ENCODE measurements around the gene TPGS1. TPM values are rescaled to one million over a fixed set of nuclear protein-coding genes. Genes with fewer than 3 reads are reported as not detected.

Gene TPGS1
- total RNA-seq, 2 experiments from 2014 or later: 14.1 to 14.9 TPM

DNA sequence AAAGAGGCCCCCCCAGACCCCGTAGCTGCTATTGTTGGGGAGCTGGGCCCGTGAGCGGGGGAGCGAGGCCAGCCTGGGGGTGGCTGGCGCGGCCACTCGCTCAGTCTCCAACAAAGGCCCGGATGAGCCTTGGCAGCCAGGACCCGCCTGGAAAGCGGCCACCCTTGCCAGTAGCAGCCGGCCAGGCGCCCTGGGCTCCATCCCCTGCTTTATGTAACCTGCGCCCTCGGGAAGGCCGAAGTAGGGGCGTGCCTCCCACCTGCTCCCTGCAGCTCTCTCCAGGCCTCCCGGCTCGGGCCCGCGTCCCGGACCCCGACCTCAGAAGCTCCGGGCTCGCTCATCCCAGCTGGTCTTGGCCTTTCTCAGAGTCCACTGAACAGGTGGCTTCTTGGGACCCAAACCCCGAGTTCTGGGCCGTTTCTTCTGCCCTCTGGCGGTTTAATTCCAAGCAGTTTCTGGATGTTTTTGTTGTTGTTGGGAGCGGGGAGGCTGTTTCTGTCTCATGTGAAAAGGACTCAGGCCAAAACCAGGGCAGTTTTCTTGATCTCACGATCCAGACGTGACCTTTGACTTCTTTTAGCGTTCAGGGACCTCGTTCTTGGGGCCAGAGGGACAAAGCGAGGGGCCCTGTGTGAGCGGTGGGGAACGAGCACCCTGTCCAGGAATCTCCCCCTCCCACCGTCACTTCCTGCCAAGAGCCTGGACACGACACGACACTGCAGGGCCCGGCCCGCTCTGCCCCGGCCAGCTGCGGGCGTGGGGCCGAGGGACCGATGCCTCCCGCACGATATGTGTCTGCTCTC is 25.5 kb downstream of the TPGS1 start:
- ChIA-PET POLR2A (interaction anchor here (0.5 to 2.6 kb wide), 7 partner anchors 10 to 123 kb away, joined by 4 to 13 read pairs (median 5); partner anchors contain the start of gene BSG), CTCF (interaction anchor here (0.9 to 2.3 kb wide), 10 partner anchors 9 to 130 kb away, joined by 3 to 9 read pairs (median 4); partner anchors contain the start of gene RNF126)

DNA sequence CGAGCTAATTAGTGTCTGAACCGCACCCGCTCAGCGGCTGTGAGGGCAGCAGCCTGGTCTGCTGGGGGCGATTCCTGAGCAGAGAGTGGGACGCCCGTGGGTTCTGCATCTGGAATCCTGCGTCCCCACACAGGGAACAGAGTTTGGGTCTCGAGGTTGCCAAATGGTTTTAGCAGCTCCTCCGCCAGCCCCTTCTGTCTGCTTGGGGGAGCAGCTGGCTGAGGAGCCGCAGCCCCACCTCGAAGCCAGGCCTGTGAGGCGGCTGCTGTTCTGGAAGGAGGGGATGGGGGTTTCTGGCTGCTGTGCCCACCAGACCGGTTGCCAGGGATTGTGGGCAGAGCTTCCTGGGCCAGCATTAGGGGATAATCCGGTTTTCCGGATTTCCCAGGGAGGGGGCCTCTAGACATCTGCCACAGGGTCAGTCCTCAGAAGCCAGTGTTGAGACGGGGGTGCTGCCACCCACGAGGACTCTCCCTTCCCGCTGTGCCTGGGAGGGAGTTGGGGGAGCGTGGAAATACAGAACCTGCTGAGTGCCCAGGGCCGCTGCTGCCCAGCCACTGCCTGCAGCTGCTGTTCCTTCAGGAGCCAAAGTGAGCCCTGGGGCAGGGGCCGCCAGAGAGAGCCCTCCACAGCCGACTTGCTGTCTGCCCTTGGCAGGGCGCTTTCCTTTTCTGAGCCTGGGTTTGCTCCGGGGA is 26.2 kb downstream of the TPGS1 start:
- CTCF ChIA-PET: interaction anchor here (0.6 to 1.3 kb wide), 4 partner anchors 9 to 44 kb away, joined by 3 to 9 read pairs (median 4); no protein-coding TSS in a partner anchor
- POLR2A ChIA-PET: interaction anchor here (2.6 kb wide), 1 partner anchor 22 kb away, joined by 13 read pairs; no protein-coding TSS in a partner anchor

- CTCF ChIA-PET: interaction anchor here (0.6 kb wide), 1 partner anchor 26 kb away, joined by 4 read pairs; no protein-coding TSS in a partner anchor
Measured at GRCh38 chr19:534088-534487, 26.8 kb downstream of the TPGS1 start.

GRCh38 chr19:535017-535835 is 27.9 kb downstream of the TPGS1 start:
- POLR2A ChIA-PET: interaction anchor here (0.5 kb wide), 1 partner anchor 39 kb away, joined by 5 read pairs; no protein-coding TSS in a partner anchor

More at GRCh38 chr19:534088-534487, 26.8 kb downstream of the TPGS1 start:
- POLR2A ChIA-PET: no interaction called here

GRCh38 chr19:536031-536880 is 29.0 kb downstream of the TPGS1 start:
- ChIA-PET POLR2A (no interaction called here), CTCF (interaction anchor here (0.6 kb wide), 1 partner anchor 70 kb away, joined by 3 read pairs; no protein-coding TSS in a partner anchor)

More at GRCh38 chr19:535017-535835, 27.9 kb downstream of the TPGS1 start:
- CTCF ChIA-PET: interaction anchor here (1.0 kb wide), 1 partner anchor 49 kb away, joined by 3 read pairs; no protein-coding TSS in a partner anchor

DNA sequence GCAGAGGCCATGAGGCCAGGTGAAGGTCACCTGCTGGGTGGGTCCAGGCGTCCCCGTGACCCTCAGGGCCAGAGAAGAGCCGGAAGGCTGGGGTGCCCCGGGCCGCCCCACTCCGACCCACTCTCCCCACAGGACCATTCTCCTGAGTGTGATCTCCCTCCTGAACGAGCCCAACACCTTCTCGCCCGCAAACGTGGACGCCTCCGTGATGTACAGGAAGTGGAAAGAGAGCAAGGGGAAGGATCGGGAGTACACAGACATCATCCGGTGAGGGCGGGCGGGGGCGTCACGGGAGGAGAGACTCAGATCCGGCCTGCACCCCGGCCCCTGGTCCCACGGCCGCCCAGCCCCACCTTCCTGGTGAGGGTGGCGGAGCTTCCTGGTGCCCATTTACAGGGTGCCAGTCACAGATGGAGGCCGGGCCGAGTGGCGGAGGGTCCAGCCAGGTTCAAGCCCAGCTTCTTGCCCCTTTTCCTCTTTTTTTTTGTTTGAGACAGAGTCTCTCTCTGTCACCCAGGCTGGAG is 29.6 kb downstream of the TPGS1 start:
- ChIA-PET POLR2A (no interaction called here), CTCF (interaction anchor here (0.6 kb wide), 1 partner anchor 69 kb away, joined by 3 read pairs; no protein-coding TSS in a partner anchor)

DNA sequence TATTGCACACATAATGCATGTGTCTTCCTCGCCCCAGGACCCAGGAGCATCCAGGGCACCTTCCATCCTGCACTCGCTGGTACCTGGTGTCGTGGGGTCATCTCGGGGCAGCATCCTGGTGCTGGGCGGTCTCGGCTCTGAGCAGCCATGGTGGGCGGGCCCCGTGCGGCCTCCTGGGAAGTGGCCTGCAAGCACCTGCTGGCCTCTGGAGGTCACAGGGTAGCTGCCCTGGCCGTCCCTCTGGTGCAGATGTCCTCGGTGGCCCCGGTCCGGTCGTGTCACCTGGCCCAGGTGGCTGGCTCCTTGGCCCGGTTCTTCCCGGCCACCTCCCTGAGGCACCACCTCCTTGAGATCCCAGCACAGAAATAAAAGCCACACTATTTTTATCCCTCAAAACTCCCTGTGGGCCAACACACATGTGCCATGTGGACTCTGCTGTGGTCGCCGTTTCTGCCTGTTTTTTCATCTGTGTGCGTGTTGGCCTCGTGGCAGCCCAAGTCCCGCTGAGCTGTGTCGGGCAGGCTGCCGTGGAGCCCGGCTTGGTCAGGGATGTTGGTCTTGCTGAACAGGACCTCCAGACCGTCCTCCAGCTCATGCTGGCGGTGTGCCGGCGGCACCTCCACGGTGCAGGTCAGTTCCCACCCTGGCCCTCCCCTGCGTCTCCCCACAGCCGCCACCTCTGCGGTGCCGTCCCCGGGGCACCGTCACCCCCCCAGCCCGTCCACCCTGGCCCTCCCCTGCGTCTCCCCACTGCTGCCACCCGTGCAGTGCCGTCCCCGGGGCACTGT is 31.5 kb downstream of the TPGS1 start:
- ChIA-PET CTCF (no interaction called here), POLR2A (no interaction called here)

DNA sequence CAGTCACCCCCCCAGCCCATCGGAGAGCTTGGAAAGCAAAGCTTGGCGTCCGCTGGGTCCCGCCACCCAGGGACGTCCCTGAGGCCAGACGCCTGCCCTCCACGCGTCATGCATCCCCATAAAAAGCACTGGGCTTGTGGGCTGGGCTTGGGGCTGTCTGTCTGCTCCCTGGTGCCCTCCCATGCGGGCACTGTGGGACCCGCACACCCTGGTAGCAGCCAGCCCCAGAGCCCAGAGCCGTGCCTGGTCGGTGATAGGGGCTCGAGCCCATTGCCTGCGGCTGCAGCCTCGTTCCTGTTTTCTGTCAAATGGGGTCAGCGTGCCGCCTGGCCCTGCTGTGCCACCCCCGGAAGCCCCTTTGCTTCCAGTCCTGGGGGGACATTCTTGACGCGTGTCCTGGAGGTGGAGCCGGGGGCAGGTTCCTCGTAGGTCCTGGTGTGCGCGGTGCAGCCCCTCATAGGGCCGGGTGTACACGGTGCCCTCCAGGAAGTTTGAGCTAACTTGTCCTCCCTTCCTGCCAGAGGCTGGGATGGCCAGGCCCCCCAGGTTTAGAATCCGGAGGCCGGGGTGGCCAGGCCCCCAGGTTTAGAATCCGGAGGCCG is 32.2 kb downstream of the TPGS1 start:
- ChIA-PET POLR2A (no interaction called here), CTCF (no interaction called here)

DNA sequence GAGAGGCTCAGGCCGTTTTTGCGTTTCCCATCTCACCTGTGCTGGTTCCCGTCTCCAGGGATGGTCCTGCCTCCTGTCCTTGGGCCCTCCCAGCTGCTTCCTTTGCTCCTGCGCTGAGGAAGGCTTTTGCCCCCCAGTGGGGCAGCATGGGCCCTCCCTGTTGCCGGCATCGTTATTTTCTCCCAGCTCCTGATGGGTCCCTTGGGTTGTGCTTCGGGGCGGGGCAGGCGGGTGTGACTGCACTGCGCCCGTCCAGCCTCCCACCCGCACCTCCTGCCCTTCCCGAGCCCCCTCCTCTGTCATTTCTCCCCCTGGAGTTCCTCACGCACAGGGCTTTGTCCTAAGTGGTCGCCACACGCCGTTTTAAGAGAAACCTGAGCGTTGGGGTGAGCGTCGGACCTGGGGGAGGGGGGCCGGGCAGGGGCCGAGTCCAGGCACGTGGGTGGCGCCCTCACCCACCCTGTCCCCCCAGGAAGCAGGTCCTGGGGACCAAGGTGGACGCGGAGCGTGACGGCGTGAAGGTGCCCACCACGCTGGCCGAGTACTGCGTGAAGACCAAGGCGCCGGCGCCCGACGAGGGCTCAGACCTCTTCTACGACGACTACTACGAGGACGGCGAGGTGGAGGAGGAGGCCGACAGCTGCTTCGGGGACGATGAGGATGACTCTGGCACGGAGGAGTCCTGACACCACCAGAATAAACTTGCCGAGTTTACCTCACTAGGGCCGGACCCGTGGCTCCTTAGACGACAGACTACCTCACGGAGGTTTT is 33.8 kb downstream of the TPGS1 start:
- CTCF ChIA-PET: interaction anchor here (1.6 to 1.8 kb wide), 2 partner anchors 8 to 9 kb away, joined by 4 to 9 read pairs; partner anchors contain the start of gene CDC34
- POLR2A ChIA-PET: no interaction called here

GRCh38 chr19:541699-542098 is 34.4 kb downstream of the TPGS1 start:
- ChIA-PET POLR2A (interaction anchor here (0.6 kb wide), 1 partner anchor 108 kb away, joined by 14 read pairs; no protein-coding TSS in a partner anchor), CTCF (interaction anchor here (1.6 to 1.8 kb wide), 2 partner anchors 8 to 10 kb away, joined by 4 to 9 read pairs; partner anchors contain the start of gene CDC34)

DNA sequence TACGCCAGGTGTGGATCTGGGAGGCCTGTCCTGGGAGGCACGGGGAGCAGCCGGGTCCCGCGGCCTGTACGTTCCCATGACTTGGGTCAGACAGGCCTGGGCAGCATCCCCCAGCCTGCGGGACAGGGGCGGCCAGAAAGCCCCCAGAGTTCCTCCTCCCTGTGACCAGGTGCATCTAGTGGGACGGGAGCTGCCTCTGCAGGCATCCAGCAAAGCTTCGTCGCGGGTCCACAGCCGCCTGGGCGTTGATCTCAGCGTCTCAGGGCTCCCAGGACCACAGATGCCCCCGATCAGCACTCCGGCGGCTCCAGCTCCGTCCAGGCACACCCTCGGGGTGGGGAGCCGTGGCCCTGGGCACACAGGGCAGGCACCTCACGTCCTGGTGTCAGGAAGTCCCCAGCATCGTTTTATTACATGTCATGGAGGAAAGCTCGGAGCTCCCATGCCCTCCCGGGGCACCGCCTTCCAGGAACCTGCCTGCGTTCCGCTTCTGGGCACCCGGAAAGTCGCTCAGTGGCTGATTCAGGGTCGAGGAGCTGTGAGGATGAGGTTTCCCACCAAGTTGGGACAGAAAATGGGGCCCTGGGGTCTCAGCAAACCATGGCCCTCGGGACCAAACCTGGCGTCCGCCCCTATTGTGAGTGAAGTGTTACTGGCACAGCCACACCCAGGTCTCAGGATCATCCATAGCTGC is 35.0 kb downstream of the TPGS1 start:
- POLR2A ChIA-PET: interaction anchor here (0.6 to 0.8 kb wide), 3 partner anchors 10 to 108 kb away, joined by 3 to 14 read pairs (median 4); partner anchors contain the start of gene CDC34
- CTCF ChIA-PET: interaction anchor here (0.9 to 1.8 kb wide), 3 partner anchors 9 to 32 kb away, joined by 4 to 9 read pairs (median 6); partner anchors contain the start of gene CDC34

DNA sequence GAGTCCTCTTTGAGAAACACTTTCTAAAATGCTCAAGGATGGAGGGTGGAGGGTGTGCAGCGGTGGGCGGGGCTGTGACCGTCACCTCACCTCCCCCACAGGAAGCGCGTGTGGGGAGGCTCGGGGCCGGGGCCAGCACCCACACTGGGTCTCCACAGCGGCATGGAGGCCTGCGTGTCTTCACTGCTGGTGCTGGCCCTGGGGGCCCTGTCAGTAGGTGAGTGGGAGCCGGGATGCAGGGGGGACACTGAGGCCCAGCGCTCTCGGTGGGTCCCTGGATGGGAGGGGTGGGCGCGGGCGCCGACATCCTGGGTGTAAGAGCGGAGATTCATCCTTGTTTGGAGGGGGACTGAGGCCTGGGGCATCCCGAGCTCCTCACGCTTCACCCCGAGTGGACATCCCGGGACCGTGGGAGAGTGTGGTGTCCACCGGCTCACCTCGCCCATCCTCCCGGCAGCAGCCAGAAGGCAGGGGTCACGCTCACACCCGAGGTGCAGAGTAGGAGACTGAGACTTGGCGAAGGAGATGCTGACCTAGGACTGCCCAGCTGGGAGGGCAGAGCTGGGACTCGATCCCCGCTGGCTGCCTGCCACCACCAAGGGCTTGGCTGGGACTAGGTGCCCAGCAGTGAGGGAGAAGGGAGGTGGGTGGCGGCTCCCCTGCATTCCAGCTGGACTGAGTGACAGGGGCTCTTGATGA is 36.8 kb downstream of the TPGS1 start, which contains the start of gene GZMM:
GZMM (plus strand) TSS at position 144 of the 699 bp plus-strand sequence; CDS start at position 163, 19 bp downstream.
- CTCF ChIA-PET: interaction anchor here (0.7 to 1.4 kb wide), 3 partner anchors 15 to 40 kb away, joined by 3 to 4 read pairs (median 3); no protein-coding TSS in a partner anchor
- POLR2A ChIA-PET: interaction anchor here (0.7 to 1.1 kb wide), 6 partner anchors 11 to 28 kb away, joined by 3 to 17 read pairs (median 3); partner anchors contain the start of gene CDC34

GRCh38 chr19:547117-547516 is 39.8 kb downstream of the TPGS1 start:
- CTCF ChIA-PET: no interaction called here
- POLR2A ChIA-PET: no interaction called here
